Activated naive CD4-positive, alpha-beta T cell treated with anti-CD3 and anti-CD28 coated beads, Interleukin-2, amount 10 ng/mL, durations not matched to agents 7 days and 5 days (primary cell): Measurements from ENCODE around the gene FAM177B.

Source experiments
- CTCF ChIA-PET: fragments of 350-600 bp; sonication (Branson Sonifier 250); formaldehyde crosslinking; loops from one replicate; lab custom pipeline; 2021; ENCODE audit warnings: antibody characterized with exemption; lab: Charles Lee
- DNase-seq: peaks from one replicate; pipeline ENCODE4 v3.0.0-alpha.2; 2020
- H3K27ac Mint-ChIP-seq: one replicate; pipeline ENCODE4 v1.8.0; 2021; ENCODE audit warnings: mild to moderate bottlenecking, moderate library complexity, mixed read lengths
- H3K27me3 Mint-ChIP-seq: one replicate; pipeline ENCODE4 v1.8.0; 2021; ENCODE audit warnings: mild to moderate bottlenecking, mixed read lengths
- H3K36me3 Mint-ChIP-seq: one replicate; pipeline ENCODE4 v1.8.0; 2021; ENCODE audit warnings: mixed read lengths
- H3K4me1 Mint-ChIP-seq: one replicate; pipeline ENCODE4 v1.8.0; 2021; ENCODE audit warnings: mixed read lengths
- H3K4me3 Mint-ChIP-seq: one replicate; pipeline ENCODE4 v1.8.0; 2021; ENCODE audit warnings: mild to moderate bottlenecking, moderate library complexity, mixed read lengths
- H3K9me3 Mint-ChIP-seq: one replicate; pipeline ENCODE4 v1.8.0; 2021; ENCODE audit warnings: mixed read lengths

The FAM177B gene

GRCh38 chr1:222736972-222737371 lies at the start of gene FAM177B:
TSS of gene FAM177B (plus strand) at chr1:222737202. CDS start at chr1:222746546, 9,344 bp downstream.
- CTCF ChIA-PET, result interaction anchor here (0.7 kb wide), 1 partner anchor 11 kb away, joined by 4 read pairs; no protein-coding TSS in a partner anchor
- Mint-ChIP-seq H3K9me3 (no peaks in the 10 kb centered on the region), H3K4me1 (peaks cover 13% of the 10 kb centered on the region), H3K4me3 (no peak within 1 kb of the TSS), H3K27ac (no peak within 1 kb of the TSS), H3K36me3 (peaks cover 16% of the 10 kb centered on the region), H3K27me3 (no peaks in the 10 kb centered on the region)
- no peak for DNase-seq

DNA sequence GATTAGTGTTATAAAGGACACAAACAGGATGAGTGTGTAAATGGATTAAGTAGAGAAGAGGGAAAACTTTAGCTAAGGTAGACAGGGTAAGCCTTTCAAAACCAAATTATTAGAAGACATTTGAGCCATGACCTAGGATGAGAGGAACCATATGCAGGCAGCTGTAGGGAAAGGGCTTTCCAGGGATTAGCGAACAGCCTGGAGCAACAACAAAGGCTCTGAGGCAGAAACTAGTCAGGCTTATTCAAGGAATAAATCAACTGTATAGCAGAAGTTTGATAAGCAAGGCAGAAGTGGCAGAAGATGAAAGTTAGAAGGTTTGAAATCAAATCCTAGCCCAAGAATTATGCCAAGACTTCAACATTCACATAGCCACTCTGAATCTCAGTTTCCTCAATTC lies 46.0 kb upstream of the FAM177B start:
- DNase-seq, result no peak
- peaks cover 28% of the 10 kb centered on the region for H3K36me3 Mint-ChIP-seq
- H3K27ac Mint-ChIP-seq, result no peak overlapping the region
- CTCF ChIA-PET, result no interaction called here
- no peaks in the 10 kb centered on the region for H3K4me1 Mint-ChIP-seq
- H3K27me3 Mint-ChIP-seq, result no peaks in the 10 kb centered on the region
- H3K4me3 Mint-ChIP-seq, result no peak overlapping the region
- H3K9me3 Mint-ChIP-seq, result no peaks in the 10 kb centered on the region

DNA sequence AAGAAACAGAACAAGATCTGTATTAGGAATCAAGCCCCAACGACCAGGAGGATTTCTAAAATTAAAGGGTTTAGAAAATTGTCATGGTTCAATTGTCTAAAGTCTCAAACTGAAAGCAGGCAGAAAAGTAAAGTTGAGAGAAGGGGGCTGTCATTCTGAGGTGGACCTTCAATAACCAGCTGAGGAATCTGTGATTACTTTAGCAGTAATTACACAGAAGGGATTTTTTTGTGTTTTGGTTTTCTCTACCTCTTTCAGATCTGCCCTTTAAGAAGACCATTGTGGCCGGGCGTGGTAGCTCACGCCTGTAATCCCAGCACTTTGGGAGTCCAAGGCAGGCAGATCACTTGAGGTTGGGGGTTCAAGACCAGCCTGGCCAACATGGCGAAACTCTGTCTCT lies 42.1 kb upstream of the FAM177B start:
- no peak overlapping the region for H3K27ac Mint-ChIP-seq

GRCh38 chr1:222696741-222697140 lies 40.3 kb upstream of the FAM177B start:
- Mint-ChIP-seq H3K27me3 (no peaks in the 10 kb centered on the region), H3K9me3 (no peaks in the 10 kb centered on the region), H3K36me3 (peaks cover 27% of the 10 kb centered on the region), H3K4me1 (no peaks in the 10 kb centered on the region), H3K27ac (no peak overlapping the region), H3K4me3 (no peak overlapping the region)
- DNase-seq, result no peak
- CTCF ChIA-PET, result no interaction called here

More for the DNA sequence above, 42.1 kb upstream of the FAM177B start:
- DNase-seq, result no peak
- no peaks in the 10 kb centered on the region for H3K9me3 Mint-ChIP-seq
- H3K27me3 Mint-ChIP-seq, result no peaks in the 10 kb centered on the region
- peaks cover 24% of the 10 kb centered on the region for H3K36me3 Mint-ChIP-seq
- no peak overlapping the region for H3K4me3 Mint-ChIP-seq
- CTCF ChIA-PET, result interaction anchor here (1.0 kb wide), 1 partner anchor 45 kb away, joined by 3 read pairs; no protein-coding TSS in a partner anchor
- no peaks in the 10 kb centered on the region for H3K4me1 Mint-ChIP-seq

DNA sequence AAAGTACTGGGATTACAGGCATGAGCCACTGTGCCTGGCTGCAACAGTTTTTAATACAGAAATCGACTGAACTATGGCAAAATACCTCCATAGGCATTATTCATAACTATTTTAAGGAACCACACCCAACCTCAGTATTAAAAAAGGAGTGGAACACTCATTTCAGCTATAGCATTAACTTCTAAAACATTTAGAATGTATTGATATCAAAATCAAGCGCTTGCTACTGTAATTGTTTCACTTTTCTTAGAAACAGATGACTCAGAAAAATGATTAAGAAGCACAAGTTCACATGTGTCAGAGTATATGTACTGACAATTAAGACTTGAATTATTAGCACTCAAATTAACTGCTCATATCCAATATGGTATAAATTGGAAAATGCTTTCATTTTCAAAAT lies 39.8 kb upstream of the FAM177B start:
- Mint-ChIP-seq H3K9me3 (no peaks in the 10 kb centered on the region), H3K27ac (no peak overlapping the region), H3K27me3 (no peaks in the 10 kb centered on the region), H3K4me3 (no peak overlapping the region), H3K36me3 (peaks cover 28% of the 10 kb centered on the region), H3K4me1 (no peaks in the 10 kb centered on the region)
- no peak for DNase-seq
- CTCF ChIA-PET, result no interaction called here

DNA sequence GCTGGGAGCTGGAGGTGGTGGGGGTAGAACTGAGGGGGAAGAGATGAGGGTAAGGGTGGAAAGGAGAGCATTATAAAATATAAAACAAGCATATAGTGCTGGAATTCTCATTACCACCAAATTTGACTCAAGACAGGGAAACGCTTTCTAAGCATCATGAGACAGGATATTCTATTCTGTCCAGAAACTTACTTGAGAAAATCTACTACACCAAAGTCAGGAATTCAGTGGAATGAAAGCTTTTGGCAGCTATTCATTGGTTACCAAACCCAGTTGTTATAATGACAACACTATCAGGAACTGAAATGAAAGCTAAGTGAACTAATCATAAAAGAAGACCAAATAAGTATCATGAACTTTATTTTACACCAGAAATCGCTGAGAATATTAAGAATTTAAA lies 39.2 kb upstream of the FAM177B start:
- no peak overlapping the region for H3K27ac Mint-ChIP-seq

GRCh38 chr1:222702210-222702609 lies 34.8 kb upstream of the FAM177B start:
- CTCF ChIA-PET, result no interaction called here
- peaks cover 50% of the 10 kb centered on the region for H3K36me3 Mint-ChIP-seq

More for the DNA sequence above, 39.2 kb upstream of the FAM177B start:
- CTCF ChIA-PET, result interaction anchor here (0.6 kb wide), 1 partner anchor 75 kb away, joined by 3 read pairs; no protein-coding TSS in a partner anchor
- H3K4me3 Mint-ChIP-seq, result no peak overlapping the region
- peaks cover 30% of the 10 kb centered on the region for H3K36me3 Mint-ChIP-seq
- no peaks in the 10 kb centered on the region for H3K9me3 Mint-ChIP-seq
- DNase-seq, result no peak
- H3K4me1 Mint-ChIP-seq, result peaks cover 3% of the 10 kb centered on the region
- H3K27me3 Mint-ChIP-seq, result no peaks in the 10 kb centered on the region

DNA sequence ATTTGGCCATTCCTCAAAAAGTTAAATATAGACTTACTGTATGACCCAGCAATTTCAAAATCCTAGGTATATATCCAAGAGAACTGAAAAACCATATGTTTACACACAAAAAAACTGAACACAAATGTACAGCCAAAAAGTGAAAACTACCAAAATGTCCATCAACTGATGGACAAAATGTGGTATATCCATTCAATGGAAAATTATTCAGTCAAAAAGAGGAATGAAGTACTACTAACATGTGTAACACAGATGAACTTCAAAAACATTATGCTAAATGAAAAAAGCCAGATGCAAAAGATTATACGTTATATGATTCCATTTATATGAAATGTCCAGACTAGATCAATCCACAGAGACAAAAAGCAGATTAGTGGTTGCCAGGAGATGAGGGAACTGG lies 32.7 kb upstream of the FAM177B start:
- H3K9me3 Mint-ChIP-seq, result no peaks in the 10 kb centered on the region
- H3K27ac Mint-ChIP-seq, result no peak overlapping the region
- no peak overlapping the region for H3K4me3 Mint-ChIP-seq
- CTCF ChIA-PET, result no interaction called here
- H3K4me1 Mint-ChIP-seq, result peaks cover 41% of the 10 kb centered on the region
- no peaks in the 10 kb centered on the region for H3K27me3 Mint-ChIP-seq
- peaks cover 60% of the 10 kb centered on the region for H3K36me3 Mint-ChIP-seq
- no peak for DNase-seq

More at GRCh38 chr1:222702210-222702609, 34.8 kb upstream of the FAM177B start:
- Mint-ChIP-seq H3K27me3 (no peaks in the 10 kb centered on the region), H3K9me3 (no peaks in the 10 kb centered on the region), H3K4me3 (no peak overlapping the region), H3K27ac (no peak overlapping the region), H3K4me1 (peaks cover 25% of the 10 kb centered on the region)
- DNase-seq, result no peak

DNA sequence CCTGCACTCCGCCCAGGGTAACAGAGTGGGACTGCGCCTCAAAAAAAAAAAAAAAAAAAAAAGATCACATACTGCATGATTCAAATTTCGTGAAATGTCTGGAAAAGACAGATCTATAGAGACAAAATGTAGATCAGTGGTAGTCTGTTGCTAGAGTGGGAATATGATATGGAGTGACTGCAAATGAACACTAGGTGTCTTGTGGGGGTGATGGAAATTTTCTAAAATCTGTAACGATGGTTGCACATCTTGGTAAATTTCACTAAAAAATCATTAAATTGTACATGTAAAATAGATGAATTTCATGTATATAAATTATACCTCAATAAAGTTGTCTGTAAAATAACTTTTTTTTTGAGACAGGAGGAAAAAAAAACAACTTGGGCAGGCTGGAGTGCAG lies 30.2 kb upstream of the FAM177B start:
- no peak overlapping the region for H3K4me3 Mint-ChIP-seq
- no peaks in the 10 kb centered on the region for H3K27me3 Mint-ChIP-seq
- peaks cover 60% of the 10 kb centered on the region for H3K4me1 Mint-ChIP-seq
- H3K27ac Mint-ChIP-seq, result no peak overlapping the region
- no peaks in the 10 kb centered on the region for H3K9me3 Mint-ChIP-seq
- DNase-seq, result no peak
- peaks cover 69% of the 10 kb centered on the region for H3K36me3 Mint-ChIP-seq
- CTCF ChIA-PET, result no interaction called here

DNA sequence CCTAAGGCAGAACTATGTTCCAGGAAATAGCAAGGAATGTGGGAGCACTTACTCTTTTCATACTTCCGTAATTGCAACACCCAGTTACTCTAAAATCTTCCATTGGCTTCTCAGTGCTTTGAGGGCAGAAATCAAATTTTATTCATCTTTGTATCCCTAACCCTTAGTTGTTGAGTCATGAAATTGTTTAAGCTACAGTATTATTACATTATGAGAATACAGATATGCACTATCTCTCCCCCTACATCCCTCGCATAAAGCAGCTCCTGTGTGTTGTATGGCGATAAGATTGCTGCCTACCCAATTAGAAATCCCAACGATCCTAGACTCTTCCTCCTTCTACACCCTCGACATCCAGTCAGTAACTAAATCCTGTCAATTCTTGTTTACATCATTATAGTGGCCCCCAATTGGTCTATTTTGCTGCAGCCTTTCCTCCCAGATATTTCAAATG lies 27.3 kb upstream of the FAM177B start:
- Mint-ChIP-seq H3K4me1 (peaks cover 59% of the 10 kb centered on the region), H3K27ac (no peak overlapping the region), H3K27me3 (no peaks in the 10 kb centered on the region), H3K4me3 (peak overlapping the region; percentile 97), H3K36me3 (peaks cover 59% of the 10 kb centered on the region), H3K9me3 (no peaks in the 10 kb centered on the region)
- DNase-seq, result no peak
- CTCF ChIA-PET, result no interaction called here

DNA sequence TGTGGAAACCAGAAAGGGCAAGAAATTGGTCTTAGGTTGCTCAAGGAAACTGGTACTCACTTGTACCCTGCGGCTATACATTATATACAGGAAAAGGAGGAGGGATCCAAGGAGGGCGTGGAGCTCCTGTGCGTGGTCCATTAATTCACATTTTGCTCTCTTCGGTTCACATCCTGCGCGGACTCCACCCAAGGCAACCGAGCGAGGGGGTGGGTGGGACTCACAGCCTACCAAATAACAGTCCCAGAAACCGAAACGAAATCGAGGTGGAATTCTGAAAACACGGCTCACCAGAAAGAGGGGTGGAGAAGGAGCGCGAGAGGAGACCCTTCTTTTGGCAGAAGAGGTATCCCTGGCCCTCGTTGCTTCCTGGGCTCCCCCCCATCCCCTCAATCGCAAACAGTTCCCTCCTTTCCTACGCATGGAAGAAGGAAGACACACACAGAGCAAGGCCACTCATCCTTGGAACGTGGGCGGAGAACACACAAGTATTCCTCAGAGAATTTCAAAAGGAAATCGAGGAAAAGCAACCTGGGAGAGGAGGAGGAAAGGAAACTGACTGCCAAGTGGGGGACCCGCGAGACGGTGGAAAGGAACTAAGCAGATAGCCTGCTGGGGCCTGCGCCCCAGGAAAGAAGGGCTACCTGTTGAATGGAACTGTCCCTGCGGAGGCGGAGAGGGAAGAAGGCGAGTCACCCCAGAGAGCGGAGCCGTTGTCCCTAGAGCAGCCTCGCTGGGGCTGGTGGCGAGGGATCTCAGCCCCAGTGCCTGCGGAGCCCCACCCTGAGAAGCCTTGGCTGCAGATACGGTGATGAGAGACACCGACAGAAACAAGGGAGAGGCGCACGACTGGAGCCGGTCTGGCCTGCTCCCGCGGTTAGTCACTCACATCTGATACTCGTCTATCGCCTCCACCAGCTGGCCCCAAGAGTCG lies 25.4 kb upstream of the FAM177B start:
- Mint-ChIP-seq H3K36me3 (peaks cover 52% of the 10 kb centered on the region), H3K4me3 (peak overlapping the region; percentile 97), H3K27me3 (no peaks in the 10 kb centered on the region), H3K4me1 (peaks cover 54% of the 10 kb centered on the region), H3K9me3 (no peaks in the 10 kb centered on the region), H3K27ac (peak overlapping the region; percentile 99)
- peak; percentile 84 for DNase-seq
- CTCF ChIA-PET, result interaction anchor here (0.6 to 1.5 kb wide), 2 partner anchors 11 to 54 kb away, joined by 4 to 5 read pairs; no protein-coding TSS in a partner anchor

- CTCF ChIA-PET, result interaction anchor here (0.7 to 1.5 kb wide), 3 partner anchors 58 to 247 kb away, joined by 3 to 4 read pairs (median 3); no protein-coding TSS in a partner anchor
- Mint-ChIP-seq H3K4me1 (peaks cover 54% of the 10 kb centered on the region), H3K27me3 (no peaks in the 10 kb centered on the region), H3K36me3 (peaks cover 52% of the 10 kb centered on the region), H3K4me3 (peak within 1 kb of the TSS; percentile 97), H3K9me3 (no peaks in the 10 kb centered on the region), H3K27ac (peak within 1 kb of the TSS; percentile 99)
- DNase-seq, result peak; percentile 95
These were observed 24.5 kb upstream of the FAM177B start, which contains the start of the genes AIDA and BROX for GRCh38 chr1:222712253-222713090. TSS of gene AIDA (minus strand) at chr1:222712491. CDS start at chr1:222712317, 174 bp downstream. TSS of gene BROX (plus strand) at chr1:222712564. CDS start at chr1:222715700, 3,136 bp downstream.

DNA sequence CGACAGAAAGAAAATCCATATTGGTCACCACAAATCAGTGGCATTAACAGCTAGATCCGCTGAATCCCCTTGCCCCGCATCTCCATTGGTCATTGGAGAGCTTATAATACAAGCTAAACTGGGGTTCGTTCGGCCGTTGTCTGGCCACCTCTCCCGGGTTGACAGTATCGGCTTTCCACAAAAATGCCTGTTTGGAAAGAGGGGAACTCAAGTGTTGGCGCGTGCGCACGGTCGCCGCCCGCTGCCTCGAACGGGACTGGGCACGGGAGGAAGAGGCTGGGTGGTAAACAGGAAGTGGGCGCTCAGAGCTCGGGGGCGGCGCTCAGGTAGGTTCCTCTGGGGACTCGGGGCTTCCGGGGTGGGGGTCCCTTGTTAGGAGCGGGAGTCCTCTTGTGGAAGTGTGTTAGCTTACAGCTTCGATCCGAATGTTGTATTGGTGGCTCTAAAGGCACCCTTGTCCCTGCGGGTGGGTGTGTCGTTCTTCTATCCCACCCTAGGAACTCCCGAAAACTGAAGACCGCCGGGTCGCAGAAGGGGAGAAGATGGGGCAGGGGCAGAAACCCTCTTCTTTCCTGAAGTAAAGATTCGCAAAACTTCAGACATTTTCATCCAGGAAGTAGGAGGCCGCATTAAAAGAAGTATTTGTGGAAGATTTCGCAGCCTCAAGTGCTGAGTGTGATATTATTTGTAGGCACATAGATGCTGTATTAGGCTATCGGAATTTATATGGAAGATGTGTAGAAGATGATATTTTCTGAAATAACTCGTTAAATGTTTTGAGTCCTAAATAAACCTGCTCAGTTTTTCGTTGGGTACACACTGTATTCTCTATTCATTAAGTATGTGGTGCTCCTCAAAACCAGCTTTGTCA lies 23.7 kb upstream of the FAM177B start:
- Mint-ChIP-seq H3K27me3 (no peaks in the 10 kb centered on the region), H3K9me3 (no peaks in the 10 kb centered on the region)
- CTCF ChIA-PET, result interaction anchor here (0.7 to 1.5 kb wide), 3 partner anchors 59 to 248 kb away, joined by 3 to 4 read pairs (median 3); no protein-coding TSS in a partner anchor

More for the DNA sequence above, 23.7 kb upstream of the FAM177B start:
- Mint-ChIP-seq H3K36me3 (peaks cover 54% of the 10 kb centered on the region), H3K27ac (peak overlapping the region; percentile 99), H3K4me3 (peak overlapping the region; percentile 97), H3K4me1 (peaks cover 54% of the 10 kb centered on the region)
- DNase-seq, result peak; percentile 94
